NCI-H2196 (cell line): ENCODE data around the gene DUS1L.

Source experiments
- DNase-seq: peaks from one replicate; lab custom pipeline; 2025; ENCODE audit not compliant: unreplicated experiment; lab: John Stamatoyannopoulos, UW

The DUS1L gene

DNA sequence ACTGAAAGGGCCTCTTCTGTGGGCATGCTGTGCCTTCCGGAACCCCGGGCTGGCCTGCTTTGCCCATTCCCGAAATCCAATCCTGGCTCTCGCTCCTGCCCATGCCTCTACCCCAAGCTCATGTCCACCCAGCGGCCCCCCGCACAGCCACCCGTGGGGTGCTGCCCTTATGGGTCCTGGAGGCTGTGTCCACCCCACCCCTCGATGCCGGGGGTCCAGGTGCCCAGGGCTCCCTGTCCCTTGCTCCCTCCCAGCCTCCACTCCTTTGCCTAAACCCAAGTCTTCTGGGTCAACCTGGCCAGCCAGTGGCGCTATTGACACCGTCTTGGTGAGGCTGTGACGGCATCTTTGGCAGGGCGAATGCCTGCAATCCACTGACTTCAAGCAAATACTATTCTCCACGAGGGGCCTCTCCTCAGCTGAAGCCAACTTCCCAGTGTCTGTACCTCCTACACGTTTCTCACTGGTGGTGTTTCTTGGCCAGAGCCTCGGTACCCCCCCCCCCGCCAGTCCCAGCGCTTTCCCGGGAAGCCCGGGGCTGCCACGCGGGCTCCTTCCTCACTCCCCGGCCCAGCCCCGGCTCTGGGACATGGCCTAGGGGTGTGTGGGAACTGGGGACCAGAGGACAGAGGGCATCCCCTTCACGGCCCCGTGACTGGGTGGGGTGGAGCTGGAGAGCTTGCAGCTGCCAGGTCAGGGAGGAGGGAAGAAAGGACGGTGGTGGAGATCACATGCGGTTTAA, 12.2 kb upstream of the DUS1L start:
- DNase-seq: no peak

DNA sequence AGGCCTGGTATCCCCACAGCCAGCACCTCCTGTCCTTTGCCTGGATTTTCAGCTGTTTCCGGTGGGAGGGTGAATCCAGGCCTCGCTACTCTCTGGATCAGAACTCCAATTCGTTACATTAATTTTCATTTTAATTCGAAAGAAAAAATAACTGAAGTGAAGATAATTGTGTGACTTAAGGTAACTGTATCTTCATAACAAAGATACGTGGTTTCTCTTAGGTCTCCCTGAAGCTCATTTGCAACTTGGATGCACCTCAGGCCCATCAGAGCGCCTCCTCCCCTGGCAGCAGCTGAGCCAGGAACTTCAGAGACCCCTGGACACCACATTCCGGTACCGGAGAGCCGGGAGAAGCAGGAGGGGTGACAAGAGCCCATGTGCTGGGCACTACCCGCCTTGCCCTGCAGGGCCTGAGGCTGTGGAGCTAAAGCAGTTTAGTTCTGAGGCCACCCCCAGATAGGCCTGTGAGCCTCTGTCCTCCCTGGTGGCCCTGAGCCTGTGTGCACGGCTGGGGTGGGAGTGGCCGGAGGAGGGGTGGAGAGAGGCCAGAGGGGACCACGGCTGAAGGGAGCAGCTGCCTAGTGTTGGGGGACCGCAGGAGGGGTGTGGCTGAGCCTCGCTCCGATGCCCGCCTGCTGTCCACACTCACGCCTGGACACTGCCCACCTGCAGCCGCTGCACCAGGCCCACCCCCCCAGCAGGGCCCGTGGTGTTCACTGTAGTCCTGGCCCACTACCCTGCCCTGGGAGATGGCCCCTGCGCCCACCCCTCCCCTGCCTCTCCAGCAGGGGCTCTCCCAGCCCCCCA, 11.4 kb upstream of the DUS1L start:
- no peak for DNase-seq

- DNase-seq: no peak
Observed at GRCh38 chr17:82076018-82076784, 10.6 kb upstream of the DUS1L start.

DNA sequence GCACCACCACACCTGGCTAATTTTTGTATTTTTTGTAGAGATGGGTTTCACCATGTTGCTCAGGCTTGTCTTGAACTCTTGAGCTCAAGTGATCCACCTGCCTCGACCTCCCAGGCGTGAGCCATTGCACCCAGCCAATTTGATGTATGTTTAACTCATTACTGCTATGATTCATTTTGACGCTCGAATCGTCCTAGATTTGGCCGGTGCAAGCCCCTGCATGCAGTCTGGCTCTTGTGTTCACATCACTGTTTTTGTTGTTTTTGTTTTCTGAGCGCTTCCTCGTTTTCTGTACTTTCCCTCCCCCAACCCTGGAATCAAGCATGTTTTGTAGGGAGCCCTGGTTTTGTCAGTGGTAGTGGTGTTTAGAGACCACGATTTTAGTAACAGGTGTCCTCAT, 7.8 kb upstream of the DUS1L start:
- no peak for DNase-seq

DNA sequence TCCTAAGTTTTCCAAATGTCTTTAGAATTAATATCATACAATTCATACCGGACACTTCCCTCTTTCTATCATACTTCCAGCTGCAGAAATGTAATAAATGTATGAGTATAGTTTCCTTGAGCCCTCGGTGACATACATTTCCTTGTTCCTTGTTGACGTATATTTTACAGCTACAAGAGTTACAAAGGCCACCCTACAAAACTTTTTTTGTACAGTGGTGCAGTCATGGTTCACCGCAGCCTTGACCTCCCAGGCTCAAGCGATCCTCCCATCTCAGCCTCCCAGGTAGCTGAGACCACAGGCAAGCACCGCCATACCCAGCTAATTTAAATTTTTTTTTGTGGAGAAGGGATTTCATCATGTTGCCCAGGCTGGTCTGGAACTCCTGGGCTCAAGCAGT, 7.2 kb upstream of the DUS1L start:
- DNase-seq: no peak

DNA sequence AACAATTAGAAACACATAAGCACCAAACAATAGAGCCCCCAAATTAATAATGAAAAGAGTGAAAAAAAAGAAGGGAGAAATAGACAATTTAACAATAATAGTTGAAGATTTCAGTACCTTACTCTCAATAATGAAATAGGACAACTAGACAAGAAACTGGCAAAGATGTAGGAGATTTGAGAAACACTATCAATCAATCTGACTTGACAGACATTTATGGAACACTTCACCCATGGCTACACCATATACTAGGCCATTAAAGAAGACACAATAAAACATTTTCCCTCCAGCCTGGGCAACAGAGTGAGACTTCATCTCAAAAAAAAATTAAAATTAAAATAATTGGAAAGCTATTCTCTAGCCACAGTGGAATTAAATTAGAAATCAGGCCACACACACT, 5.0 kb upstream of the DUS1L start:
- no peak for DNase-seq

GRCh38 chr17:82065193-82065637, 389 bp downstream of the DUS1L start:
- DNase-seq: no peak

DNA sequence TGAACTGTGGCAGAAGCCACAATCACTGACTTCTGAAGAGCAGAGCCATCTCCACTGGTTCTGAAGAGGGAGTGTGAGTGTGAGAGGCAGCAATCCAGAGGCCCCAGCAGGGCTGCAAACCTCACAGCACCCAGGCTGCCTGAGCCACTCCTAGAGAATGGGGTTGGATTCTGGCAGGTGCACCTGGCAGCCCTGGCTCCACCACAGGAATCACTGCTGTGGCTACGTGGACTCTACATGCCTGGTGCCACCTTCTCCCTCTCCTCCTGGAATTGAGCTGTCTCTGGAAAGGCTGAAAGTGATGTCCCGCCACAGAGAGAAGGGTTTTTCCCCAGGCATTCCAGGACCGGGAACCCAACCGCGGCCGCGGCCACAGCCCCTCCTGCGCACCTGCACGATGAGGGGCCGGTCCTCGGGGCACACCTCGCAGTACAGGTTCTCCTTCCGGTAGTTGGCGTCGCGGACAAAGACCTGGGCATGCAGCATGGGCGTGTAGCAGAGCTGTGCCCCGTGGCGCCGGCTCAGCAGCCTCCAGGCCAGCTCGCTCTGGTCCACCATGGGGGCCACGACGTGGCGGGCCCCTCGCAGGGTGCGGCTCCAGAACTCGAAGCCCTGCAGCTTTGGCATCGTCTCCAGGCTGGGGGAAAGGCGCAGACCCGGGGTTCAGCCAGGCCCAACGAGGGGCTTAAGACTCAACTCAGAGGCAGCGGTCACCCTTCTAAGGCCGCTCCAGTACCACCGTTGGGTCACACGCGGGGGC, 991 bp downstream of the DUS1L start:
- peak; percentile 57 for DNase-seq

DNA sequence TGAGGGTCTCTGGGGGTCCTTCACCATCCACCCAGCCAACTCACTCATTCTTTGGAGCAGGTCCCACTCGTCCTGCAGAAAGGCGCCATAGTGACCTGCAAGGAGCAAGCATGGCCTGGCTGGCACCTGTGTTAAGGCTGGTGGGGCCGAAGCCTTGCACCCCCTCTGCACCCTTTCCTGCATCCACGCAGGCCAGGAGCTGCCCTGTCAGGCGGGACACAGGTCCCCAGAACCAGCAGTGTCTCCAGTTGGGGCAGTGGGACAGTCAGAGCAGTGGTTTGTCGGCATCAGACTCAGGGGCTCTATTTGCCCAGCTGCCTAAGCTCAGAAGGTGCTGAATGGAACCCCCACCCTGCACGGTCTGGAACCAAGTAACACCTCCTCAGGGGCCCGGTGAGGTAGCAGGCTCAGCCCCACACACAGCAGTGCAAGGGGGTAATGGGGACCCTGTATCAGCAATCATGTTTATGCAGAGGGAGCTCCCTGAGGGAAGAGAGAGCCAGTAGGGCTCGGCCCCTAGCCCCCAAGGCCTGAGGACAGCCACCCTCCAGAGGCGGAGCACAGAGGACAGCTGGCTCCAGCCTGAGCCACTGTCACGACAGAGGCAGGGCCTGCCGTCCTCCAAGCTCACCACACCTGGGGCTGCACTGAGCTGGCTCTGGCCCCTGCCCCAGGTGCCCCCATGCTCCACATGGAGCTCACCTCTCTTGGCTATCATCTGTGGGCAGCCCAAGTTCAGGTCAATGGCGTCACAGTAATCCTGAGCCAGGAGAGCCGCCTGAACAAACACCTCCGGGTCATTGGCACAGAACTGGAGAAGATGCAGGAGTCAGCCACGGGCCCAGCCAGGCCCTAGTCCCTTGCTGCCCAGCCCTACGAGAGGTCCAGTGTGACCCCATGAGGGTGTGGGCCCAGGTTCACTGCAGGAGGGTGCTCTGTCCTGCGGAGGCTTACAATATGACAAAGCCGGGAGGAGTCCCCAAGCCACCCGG, 1.9 kb downstream of the DUS1L start:
- no peak for DNase-seq

GRCh38 chr17:82062984-82063368, 2.6 kb downstream of the DUS1L start:
- DNase-seq: no peak

GRCh38 chr17:82062076-82062983, 3.3 kb downstream of the DUS1L start:
- no peak for DNase-seq

GRCh38 chr17:82061047-82061925, 4.3 kb downstream of the DUS1L start:
- DNase-seq: no peak

GRCh38 chr17:82060614-82061013, 5.0 kb downstream of the DUS1L start:
- no peak for DNase-seq

DNA sequence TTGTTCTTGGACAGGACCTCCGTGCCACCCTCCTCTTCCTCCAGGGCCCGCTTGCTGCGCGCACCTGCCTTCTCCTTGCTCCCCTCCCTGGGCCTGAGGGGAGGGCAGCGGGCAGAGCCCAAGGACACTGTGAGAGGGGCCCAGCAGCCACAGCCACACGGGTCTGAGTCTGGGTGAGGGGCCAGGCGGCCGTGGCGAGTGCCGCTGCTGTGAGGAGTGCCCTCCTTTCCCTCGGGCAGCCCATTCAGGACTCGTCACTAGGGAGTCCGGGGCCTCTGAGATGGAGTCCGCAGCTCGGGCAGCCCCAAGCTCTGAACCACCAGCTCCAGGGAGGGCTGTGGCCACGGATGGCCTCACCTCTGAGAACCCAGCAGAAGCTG, 5.6 kb downstream of the DUS1L start:
- DNase-seq: no peak

- DNase-seq: no peak
Observed at GRCh38 chr17:82059272-82060000, 6.2 kb downstream of the DUS1L start.

- no peak for DNase-seq
Observed at GRCh38 chr17:82058855-82059249, 6.8 kb downstream of the DUS1L start.

DNA sequence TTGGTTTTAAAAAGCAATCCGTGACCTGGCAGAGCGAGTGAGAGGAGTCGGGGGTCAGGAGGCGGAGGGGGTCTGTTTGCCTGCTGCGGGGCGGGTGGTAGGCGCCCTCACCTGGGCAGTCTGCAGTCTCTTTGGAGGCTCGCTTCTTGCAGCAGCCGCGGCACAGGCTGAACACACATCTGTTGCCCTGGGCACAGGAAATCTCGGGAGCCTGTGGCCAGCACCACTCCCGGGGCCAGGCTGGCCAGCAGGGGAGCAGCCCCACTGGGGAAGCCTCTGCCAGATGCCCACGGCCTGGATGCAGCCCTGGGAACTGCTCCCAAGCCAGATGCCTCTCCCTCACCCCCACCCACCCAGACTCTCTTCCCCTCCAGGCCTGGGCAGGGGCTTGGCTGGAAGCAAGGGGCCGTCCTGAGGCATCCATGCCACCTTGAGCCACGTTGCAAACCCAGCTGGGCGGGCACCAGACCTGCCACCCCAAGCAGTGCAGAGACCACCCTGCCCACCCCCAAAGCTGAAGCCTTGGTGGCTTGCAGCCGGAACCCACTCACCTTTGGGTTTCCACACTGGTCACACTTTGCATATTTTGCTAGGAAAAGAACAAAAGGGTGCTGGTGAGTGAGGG, 7.3 kb downstream of the DUS1L start:
- DNase-seq: no peak
